ENCODE results near the gene PAX8.
A peak's percentile ranks its signal among the peaks of the same experiment; 100 is the strongest.

PAX8 gene

GRCh38 chr2:113277474-113278072, 1.1 kb downstream of the PAX8 start:
- Mint-ChIP-seq H3K27me3 (peaks cover 35% of the 10 kb centered on the region), H3K36me3 (peaks cover 2% of the 10 kb centered on the region), H3K27ac (no peak overlapping the region), H3K4me3 (peak overlapping the region; percentile 17), H3K9me3 (no peaks in the 10 kb centered on the region), H3K4me1 (peaks cover 21% of the 10 kb centered on the region)

DNA sequence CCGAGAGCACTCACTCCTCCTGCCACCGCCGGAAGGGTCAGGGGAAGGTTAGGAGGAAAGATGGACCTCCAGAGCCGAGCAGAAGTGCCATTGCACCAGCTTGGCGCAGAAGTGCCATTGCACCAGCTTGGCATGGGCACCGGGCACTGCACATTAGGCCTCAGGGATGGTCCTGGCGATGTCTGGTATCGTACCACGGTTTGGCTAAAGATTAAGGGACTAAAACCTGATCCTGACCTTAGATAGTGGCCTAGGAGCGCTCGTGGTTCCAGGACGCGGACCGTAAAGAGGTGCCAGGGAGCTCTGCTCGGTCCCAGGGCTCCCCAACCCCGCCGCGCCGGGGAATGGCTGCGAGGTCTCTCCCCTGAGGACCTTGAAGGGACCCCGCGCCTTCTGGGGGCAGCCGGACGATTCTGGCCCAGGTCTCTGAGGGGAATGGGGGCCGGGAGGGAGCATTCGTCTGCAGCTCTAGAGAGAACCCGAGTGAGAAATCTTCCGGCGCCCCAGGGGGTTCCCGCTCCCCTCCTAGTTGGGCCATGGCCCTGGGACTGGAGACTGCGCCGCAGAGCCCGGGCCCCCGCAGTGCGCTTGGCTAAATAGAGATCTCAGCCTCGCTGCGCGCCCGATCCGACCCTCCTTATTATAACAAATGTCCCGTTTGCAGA, 1.8 kb downstream of the PAX8 start:
- H3K27ac Mint-ChIP-seq, result no peak overlapping the region
- peaks cover 39% of the 10 kb centered on the region for H3K27me3 Mint-ChIP-seq
- peaks cover 2% of the 10 kb centered on the region for H3K36me3 Mint-ChIP-seq
- H3K4me1 Mint-ChIP-seq, result peaks cover 25% of the 10 kb centered on the region
- H3K9me3 Mint-ChIP-seq, result no peaks in the 10 kb centered on the region
- H3K4me3 Mint-ChIP-seq, result peak overlapping the region; percentile 17

DNA sequence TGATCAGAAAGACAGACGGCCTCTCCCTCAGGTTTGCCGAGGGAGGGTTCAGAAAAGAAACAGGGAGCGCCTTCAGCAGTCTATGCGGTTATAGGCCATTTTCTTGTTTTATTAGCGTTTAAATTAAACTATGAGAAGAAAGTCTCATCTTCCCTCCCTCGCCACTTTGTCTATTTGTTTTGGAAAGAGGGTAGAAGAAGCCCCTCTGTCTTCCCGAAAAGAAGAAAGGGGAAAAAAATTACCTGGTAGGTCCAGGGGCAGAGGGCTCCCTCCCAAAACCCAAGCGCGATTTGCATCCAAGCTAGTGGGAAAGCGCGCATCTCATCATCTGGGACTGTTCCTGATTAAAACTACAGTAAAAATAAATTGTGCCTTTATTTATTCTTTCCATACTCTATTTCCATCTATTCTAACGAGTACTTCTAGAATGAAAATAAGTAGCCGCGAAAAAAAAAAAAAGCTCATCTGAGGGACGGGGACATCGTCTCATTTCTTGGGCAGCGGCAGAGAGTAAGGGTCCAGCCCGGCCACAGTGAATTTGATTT, 2.4 kb downstream of the PAX8 start:
- Mint-ChIP-seq H3K9me3 (no peaks in the 10 kb centered on the region), H3K27ac (no peak overlapping the region), H3K4me1 (peaks cover 25% of the 10 kb centered on the region), H3K4me3 (peak overlapping the region; percentile 15), H3K36me3 (peaks cover 2% of the 10 kb centered on the region), H3K27me3 (peaks cover 39% of the 10 kb centered on the region)

DNA sequence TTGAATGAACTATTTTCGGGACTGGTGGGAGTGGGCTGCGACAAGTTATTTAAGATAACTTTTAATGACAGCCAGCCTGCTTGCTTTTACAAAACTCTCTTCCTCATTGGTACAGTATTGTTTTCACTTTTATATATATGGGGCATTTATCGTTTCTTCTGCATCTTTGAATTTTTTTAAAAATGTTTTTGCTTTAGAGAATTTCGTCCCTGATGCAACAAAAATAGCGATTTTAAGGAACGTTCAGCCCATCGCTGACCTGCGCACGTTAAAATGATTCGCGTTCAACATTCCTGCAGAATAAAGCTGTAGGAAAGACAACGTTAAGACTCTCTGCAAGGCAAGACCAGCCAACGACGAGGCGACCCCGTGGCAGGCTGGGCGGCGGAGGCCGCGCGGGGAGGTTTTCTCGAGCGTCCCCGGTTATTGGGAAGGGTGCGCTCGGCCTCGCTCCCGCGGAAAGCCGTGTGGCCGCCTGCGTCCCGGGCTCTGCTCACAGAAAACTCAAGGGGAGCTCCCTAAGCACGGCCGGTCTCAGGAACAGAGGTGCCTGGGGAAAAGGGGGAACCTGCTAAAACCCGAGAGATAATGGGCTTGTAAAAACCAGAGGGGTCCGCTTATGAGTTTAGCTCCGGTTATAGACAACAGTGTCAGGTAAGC, 3.0 kb downstream of the PAX8 start:
- Mint-ChIP-seq H3K4me1 (peaks cover 25% of the 10 kb centered on the region), H3K27ac (no peak overlapping the region), H3K27me3 (peaks cover 39% of the 10 kb centered on the region), H3K4me3 (peak overlapping the region; percentile 15), H3K36me3 (peaks cover 2% of the 10 kb centered on the region), H3K9me3 (no peaks in the 10 kb centered on the region)

DNA sequence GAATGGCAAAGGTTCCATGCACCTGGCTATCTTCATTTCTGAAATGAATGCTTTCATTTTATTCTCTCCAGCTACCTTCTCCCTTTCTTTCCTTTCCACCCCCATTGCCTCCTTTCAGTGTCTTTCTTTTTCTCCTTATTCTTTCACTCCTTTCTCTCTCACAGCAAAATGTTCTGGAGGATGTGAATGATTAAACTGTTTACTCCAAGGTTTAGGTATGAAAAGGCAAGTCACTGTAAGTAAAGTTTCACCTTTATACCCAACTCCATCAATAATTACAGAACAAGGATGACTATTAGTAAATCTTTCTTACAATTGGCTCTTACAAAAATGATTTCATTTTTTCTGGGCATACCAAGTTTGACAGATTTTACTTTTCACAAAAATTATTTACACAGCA, 4.3 kb downstream of the PAX8 start:
- Mint-ChIP-seq H3K27me3 (peaks cover 38% of the 10 kb centered on the region), H3K9me3 (no peaks in the 10 kb centered on the region), H3K4me3 (no peak overlapping the region), H3K4me1 (peaks cover 25% of the 10 kb centered on the region), H3K27ac (no peak overlapping the region), H3K36me3 (peaks cover 2% of the 10 kb centered on the region)

GRCh38 chr2:113273981-113274380, 4.7 kb downstream of the PAX8 start:
- H3K4me1 Mint-ChIP-seq, result peaks cover 25% of the 10 kb centered on the region
- peaks cover 2% of the 10 kb centered on the region for H3K36me3 Mint-ChIP-seq
- no peak overlapping the region for H3K27ac Mint-ChIP-seq
- no peak overlapping the region for H3K4me3 Mint-ChIP-seq
- no peaks in the 10 kb centered on the region for H3K9me3 Mint-ChIP-seq
- peaks cover 35% of the 10 kb centered on the region for H3K27me3 Mint-ChIP-seq

- Mint-ChIP-seq H3K27me3 (peaks cover 35% of the 10 kb centered on the region), H3K36me3 (peaks cover 4% of the 10 kb centered on the region), H3K4me3 (no peak overlapping the region), H3K27ac (no peak overlapping the region), H3K4me1 (peaks cover 25% of the 10 kb centered on the region), H3K9me3 (no peaks in the 10 kb centered on the region)
Observed at GRCh38 chr2:113273027-113273551, 5.6 kb downstream of the PAX8 start.

DNA sequence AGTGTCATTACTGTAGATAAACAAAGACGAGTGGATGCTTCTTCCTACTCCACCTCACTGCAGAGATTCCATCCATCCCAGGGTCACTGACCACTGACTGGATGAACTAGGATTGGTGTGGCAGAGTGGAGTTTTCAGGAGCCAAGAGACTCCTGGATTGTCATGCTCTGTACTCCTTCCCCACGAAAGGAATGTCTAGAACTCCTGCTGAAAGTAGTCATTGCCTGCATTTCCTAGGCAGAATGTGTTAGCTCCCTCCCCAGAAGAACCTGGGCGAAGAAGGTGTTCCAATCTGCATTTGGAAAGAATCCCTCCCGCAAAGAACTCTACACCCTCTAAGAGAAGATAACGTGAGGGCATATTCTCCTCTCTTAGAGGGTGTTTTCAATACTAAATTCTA, 6.2 kb downstream of the PAX8 start:
- no peak overlapping the region for H3K4me3 Mint-ChIP-seq
- H3K27me3 Mint-ChIP-seq, result peaks cover 35% of the 10 kb centered on the region
- H3K9me3 Mint-ChIP-seq, result no peaks in the 10 kb centered on the region
- H3K4me1 Mint-ChIP-seq, result peaks cover 25% of the 10 kb centered on the region
- H3K36me3 Mint-ChIP-seq, result peaks cover 4% of the 10 kb centered on the region
- H3K27ac Mint-ChIP-seq, result no peak overlapping the region

GRCh38 chr2:113268621-113269360, 9.9 kb downstream of the PAX8 start:
- peaks cover 8% of the 10 kb centered on the region for H3K27me3 Mint-ChIP-seq
- H3K36me3 Mint-ChIP-seq, result peaks cover 7% of the 10 kb centered on the region
- no peak overlapping the region for H3K27ac Mint-ChIP-seq
- H3K9me3 Mint-ChIP-seq, result no peaks in the 10 kb centered on the region
- H3K4me1 Mint-ChIP-seq, result peaks cover 13% of the 10 kb centered on the region
- no peak overlapping the region for H3K4me3 Mint-ChIP-seq

- H3K27me3 Mint-ChIP-seq, result no peaks in the 10 kb centered on the region
- H3K4me3 Mint-ChIP-seq, result no peak overlapping the region
- no peak overlapping the region for H3K27ac Mint-ChIP-seq
Observed at GRCh38 chr2:113266431-113266830, 12.3 kb downstream of the PAX8 start.

DNA sequence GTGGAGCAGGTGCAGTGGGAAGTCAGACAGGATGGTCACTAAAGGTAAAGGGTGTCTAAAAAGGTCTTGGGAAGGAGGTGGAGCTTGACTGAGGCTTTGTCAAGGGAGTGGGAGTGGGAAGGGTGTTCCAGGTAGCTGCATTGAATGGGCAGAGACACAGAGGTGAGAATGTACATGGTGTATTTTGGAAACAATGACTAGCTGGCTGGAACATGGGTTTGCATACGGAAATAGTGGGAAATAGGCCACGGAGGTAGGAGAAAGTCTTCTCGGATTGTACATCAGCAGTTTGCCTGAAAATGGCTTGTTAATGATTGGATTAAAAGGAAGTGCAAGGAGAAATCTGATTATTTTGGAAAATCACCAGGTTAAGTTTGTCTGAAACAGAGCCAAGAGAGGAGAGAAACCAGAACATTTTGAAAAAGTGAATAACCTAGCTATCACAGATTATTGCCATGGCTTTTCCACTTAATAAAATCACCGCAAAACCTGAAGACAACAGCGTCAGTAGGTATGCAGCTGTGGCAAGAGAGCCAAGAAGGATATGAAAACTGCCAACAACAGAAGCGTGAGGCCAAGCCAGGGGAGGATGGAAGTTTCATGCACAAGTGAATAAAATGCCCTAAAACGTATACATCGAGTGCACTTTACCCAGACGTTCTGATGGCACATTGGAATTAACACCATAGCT, 13.9 kb downstream of the PAX8 start:
- peaks cover 9% of the 10 kb centered on the region for H3K4me1 Mint-ChIP-seq
- no peak overlapping the region for H3K27ac Mint-ChIP-seq
- H3K9me3 Mint-ChIP-seq, result no peaks in the 10 kb centered on the region
- H3K4me3 Mint-ChIP-seq, result no peak overlapping the region
- H3K27me3 Mint-ChIP-seq, result no peaks in the 10 kb centered on the region
- peaks cover 11% of the 10 kb centered on the region for H3K36me3 Mint-ChIP-seq

More at GRCh38 chr2:113266431-113266830, 12.3 kb downstream of the PAX8 start:
- Mint-ChIP-seq H3K9me3 (no peaks in the 10 kb centered on the region), H3K36me3 (peaks cover 7% of the 10 kb centered on the region), H3K4me1 (no peaks in the 10 kb centered on the region)

- H3K9me3 Mint-ChIP-seq, result no peaks in the 10 kb centered on the region
- H3K27me3 Mint-ChIP-seq, result no peaks in the 10 kb centered on the region
- peaks cover 11% of the 10 kb centered on the region for H3K4me1 Mint-ChIP-seq
- no peak overlapping the region for H3K4me3 Mint-ChIP-seq
- peaks cover 12% of the 10 kb centered on the region for H3K36me3 Mint-ChIP-seq
- H3K27ac Mint-ChIP-seq, result no peak overlapping the region
Observed at GRCh38 chr2:113263546-113263945, 15.2 kb downstream of the PAX8 start.

- no peak overlapping the region for H3K27ac Mint-ChIP-seq
Observed at GRCh38 chr2:113260991-113261390, 17.7 kb downstream of the PAX8 start.

DNA sequence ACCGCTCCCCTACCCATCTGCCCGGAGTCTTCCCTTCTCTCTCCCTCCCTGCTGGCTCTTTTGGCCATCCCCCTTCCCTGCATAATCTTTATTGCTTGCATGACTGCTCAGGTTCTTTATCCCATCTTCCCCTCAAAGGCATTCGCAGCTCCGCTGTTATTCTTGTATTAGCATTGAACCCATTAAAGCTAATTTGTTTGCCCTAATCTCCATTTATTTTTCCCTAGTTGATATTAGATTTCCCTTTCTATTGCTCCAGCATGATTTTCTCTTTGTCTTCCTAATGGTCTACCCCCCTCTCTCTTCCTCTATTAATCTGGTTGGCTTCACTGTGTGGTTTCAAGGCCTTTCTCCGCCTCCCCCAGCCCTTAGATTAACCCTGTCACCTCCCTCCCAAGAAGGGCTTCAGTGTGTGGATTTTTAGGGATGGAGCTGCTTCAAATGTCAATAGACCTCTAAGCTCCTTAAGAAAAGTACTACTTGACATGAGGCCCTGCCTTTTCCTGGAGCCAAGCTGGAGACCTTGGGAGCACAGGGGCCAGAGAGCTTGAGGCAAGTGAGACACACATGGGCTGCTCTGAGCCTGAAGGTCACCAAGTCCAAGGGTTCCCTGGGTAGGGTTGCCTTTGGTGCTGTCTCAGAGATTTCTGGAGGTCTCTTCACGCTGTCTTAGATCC, 20.1 kb downstream of the PAX8 start:
- no peaks in the 10 kb centered on the region for H3K27me3 Mint-ChIP-seq
- H3K4me1 Mint-ChIP-seq, result peaks cover 59% of the 10 kb centered on the region
- H3K27ac Mint-ChIP-seq, result peak overlapping the region; percentile 23
- no peak overlapping the region for H3K4me3 Mint-ChIP-seq
- peaks cover 8% of the 10 kb centered on the region for H3K36me3 Mint-ChIP-seq
- H3K9me3 Mint-ChIP-seq, result no peaks in the 10 kb centered on the region

More at GRCh38 chr2:113260991-113261390, 17.7 kb downstream of the PAX8 start:
- Mint-ChIP-seq H3K36me3 (peaks cover 13% of the 10 kb centered on the region), H3K27me3 (no peaks in the 10 kb centered on the region), H3K4me3 (no peak overlapping the region), H3K4me1 (peaks cover 35% of the 10 kb centered on the region), H3K9me3 (no peaks in the 10 kb centered on the region)

Measured in activated naive CD4-positive, alpha-beta T cell treated with anti-CD3 and anti-CD28 coated beads, Interleukin-2, amount 50 U/mL, for 24 hours (primary cell).